Loucy (cell line): ENCODE data around the gene SLC17A3.

Experiments used
- EZH2phosphoT487 ChIP-seq: fragments of 200-600 bp; IDR thresholded peaks from 2 replicates; pipeline ENCODE4 v1.6.1; 2018; ENCODE audit warnings: antibody characterized with exemption, mild to moderate bottlenecking, moderate library complexity, borderline replicate concordance
- TF ChIP-seq, protein P1 (sequence below): fragments of 200-600 bp; sonication (generic); conservative IDR thresholded peaks from 2 replicates; pipeline ENCODE4 v1.5.1; 2014; ENCODE audit warnings: mild to moderate bottlenecking, antibody characterized with exemption, low read length

DNA sequence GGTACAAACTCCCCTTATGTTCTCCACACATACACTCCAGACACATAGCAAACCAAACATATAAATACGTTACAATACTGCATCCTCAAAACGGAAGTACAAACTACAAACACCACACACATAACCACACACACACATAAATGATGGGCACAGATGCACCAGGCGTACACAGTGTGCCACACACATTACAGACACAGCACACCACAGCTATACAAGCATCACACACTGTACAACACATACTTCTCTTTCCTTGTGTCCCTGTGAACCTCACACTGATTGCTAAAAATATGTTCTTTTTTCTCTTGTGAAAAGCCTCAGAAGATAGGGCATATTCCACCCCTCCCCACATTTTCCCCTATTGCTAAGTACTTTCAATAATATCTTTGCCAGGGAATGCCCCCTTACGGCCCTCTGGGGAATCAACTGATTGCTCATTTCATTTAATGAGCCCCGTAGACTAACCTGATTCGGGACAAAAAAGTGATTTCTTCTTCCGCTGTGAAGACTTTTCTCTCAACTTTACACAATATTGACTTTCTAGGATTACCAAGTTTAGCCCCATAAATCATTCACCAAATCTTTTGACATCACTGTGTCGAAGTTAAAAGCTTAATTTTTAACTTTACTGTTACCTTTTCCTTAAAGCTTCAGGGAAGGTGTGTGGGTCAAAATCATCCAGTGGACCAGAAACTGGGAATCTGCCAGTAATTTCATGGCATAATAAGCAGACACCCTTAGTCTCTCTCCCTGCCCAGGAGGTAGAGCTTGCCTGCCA is 42.3 kb downstream of the SLC17A3 start, which contains the start of gene SLC17A1:
- TF ChIP-seq, protein P1, sequence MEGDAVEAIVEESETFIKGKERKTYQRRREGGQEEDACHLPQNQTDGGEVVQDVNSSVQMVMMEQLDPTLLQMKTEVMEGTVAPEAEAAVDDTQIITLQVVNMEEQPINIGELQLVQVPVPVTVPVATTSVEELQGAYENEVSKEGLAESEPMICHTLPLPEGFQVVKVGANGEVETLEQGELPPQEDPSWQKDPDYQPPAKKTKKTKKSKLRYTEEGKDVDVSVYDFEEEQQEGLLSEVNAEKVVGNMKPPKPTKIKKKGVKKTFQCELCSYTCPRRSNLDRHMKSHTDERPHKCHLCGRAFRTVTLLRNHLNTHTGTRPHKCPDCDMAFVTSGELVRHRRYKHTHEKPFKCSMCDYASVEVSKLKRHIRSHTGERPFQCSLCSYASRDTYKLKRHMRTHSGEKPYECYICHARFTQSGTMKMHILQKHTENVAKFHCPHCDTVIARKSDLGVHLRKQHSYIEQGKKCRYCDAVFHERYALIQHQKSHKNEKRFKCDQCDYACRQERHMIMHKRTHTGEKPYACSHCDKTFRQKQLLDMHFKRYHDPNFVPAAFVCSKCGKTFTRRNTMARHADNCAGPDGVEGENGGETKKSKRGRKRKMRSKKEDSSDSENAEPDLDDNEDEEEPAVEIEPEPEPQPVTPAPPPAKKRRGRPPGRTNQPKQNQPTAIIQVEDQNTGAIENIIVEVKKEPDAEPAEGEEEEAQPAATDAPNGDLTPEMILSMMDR = no peak
- no peak for TF ChIP-seq EZH2phosphoT487
